Measurements from ENCODE around the gene SLC22A1. TPM values are rescaled to one million over a fixed set of nuclear protein-coding genes. Genes with fewer than 3 reads are reported as not detected.

Gene SLC22A1
- total and polyA plus RNA-seq, 10 of the 15 experiments (the other 5 are each of a cell fraction or from before 2014, with no cell fraction given) = 0.09 to 0.28 (median 0.15) TPM; not detected in 3

- TF ChIP-seq ZNF592 (IDR thresholded peaks at IDR 0.05) (no peak), RAD51 (IDR thresholded peaks at IDR 0.05) (no peak), RAD21 (IDR thresholded peaks at IDR 0.05; ENCODE audit: insufficient read depth, low read depth, low read length) (no peak), IKZF1 (conservative IDR thresholded peaks at IDR 0.05) (no peak), POLR2AphosphoS2 (IDR thresholded peaks at IDR 0.05; ENCODE audit: low read depth, low read length) (no peak), NFIC (IDR thresholded peaks at IDR 0.05; ENCODE audit: low read depth, low read length) (no peak), TCF3 (IDR thresholded peaks at IDR 0.05; ENCODE audit: borderline replicate concordance, insufficient read depth, low read depth, low read length) (no peak)
Observed at GRCh38 chr6:160121981-160122380, 366 bp downstream of the SLC22A1 start (continued).

- H3K4me3 ChIP-seq = no peak overlapping the region
- H3K27ac ChIP-seq (ENCODE audit: control insufficient read depth, insufficient read depth) = no peak overlapping the region
- in situ Hi-C loops (cut with MboI) (no loop called here), intact Hi-C loops (cut with micrococcal nuclease; ENCODE audit: unreplicated experiment) (no loop called here)
- no peak for FAIRE-seq
- H3K4me2 ChIP-seq (ENCODE audit: control insufficient read depth, insufficient read depth) = no peak overlapping the region
- H3K27me3 ChIP-seq (replicated peaks in 1 of 2; ENCODE audit: control insufficient read depth in 2 of 2, insufficient read depth in 2 of 2, low read length in 1 of 2) = no peaks in the 10 kb centered on the region
- no peaks in the 10 kb centered on the region for H4K20me1 ChIP-seq (ENCODE audit: control insufficient read depth, insufficient read depth)
- no peak overlapping the region for H2AFZ ChIP-seq (ENCODE audit: control insufficient read depth, low read depth, low read length)
- ATAC-seq = no peak
- no peaks in the 10 kb centered on the region; the same call in 2 of the 3 replicates for H3K9me3 ChIP-seq (replicated peaks; ENCODE audit: control insufficient read depth, insufficient read depth, low read length)
- ChIA-PET RAD21 (ENCODE audit: unreplicated experiment) (no interaction called here), POLR2A (no interaction called here), CTCF (no interaction called here), SMC1A (ENCODE audit: uncharacterized antibody, unreplicated experiment) (no interaction called here)
- H3K9ac ChIP-seq (ENCODE audit: control insufficient read depth, insufficient read depth, low read length) = no peak overlapping the region
- TF ChIP-seq CBFB (IDR thresholded peaks at IDR 0.05; ENCODE audit: low read depth) (no peak), SMAD5 (IDR thresholded peaks at IDR 0.05; ENCODE audit: low read depth) (no peak), FOXK2 (IDR thresholded peaks at IDR 0.05) (no peak), NFYB (IDR thresholded peaks at IDR 0.05; ENCODE audit: insufficient read depth, low read depth, low read length) (no peak), ZNF687 (IDR thresholded peaks at IDR 0.05) (no peak), PAX8 (IDR thresholded peaks at IDR 0.05) (no peak)
- no TSS peak for BruUV-seq (replicated peaks)
- DNase-seq (ENCODE audit: low read depth, low spot score) = no peak
- 90% methylated on average over 5 of the region's 5 CpGs for WGBS (ENCODE audit: insufficient coverage, insufficient replicate concordance, low lambda C conversion rate, missing lambda C conversion rate)
- H3K4me1 ChIP-seq (ENCODE audit: control insufficient read depth, insufficient read depth, low read length) = no peaks in the 10 kb centered on the region
- no peaks in the 10 kb centered on the region for H3K36me3 ChIP-seq (ENCODE audit: control insufficient read depth in 2 of 2, insufficient read depth in 2 of 2, low read length in 1 of 2)
- no peaks in the 10 kb centered on the region for H3K79me2 ChIP-seq (ENCODE audit: control insufficient read depth, insufficient read depth, low read length)
Observed at GRCh38 chr6:160122744-160123143, 1.1 kb downstream of the SLC22A1 start.

Measured in GM12878 (cell line).